DMS53 treated with DMSO at 0.1 percent for 48 hours (cell line): ENCODE data around the gene ADGRF3.
"Not testable (repeated sequence)": the region's sequence is repeated elsewhere in the genome, so short reads cannot be mapped to it uniquely, and the experiment has no call there.

Experiments
- DNase-seq: peaks from one replicate; lab custom pipeline; 2025; ENCODE audit not compliant: unreplicated experiment; lab: John Stamatoyannopoulos, UW

ADGRF3 gene

GRCh38 chr2:26346454-26347053, at the start of gene ADGRF3:
TSS of gene ADGRF3 (minus strand) at chr2:26346789. CDS start at chr2:26346234, 555 bp downstream.
- peak; percentile 46 for DNase-seq

- DNase-seq = no peak
These were observed 48.8 kb upstream of the ADGRF3 start for GRCh38 chr2:26395394-26395793.

GRCh38 chr2:26394694-26395093, 48.1 kb upstream of the ADGRF3 start:
- no peak for DNase-seq

GRCh38 chr2:26387189-26387588, 40.6 kb upstream of the ADGRF3 start:
- DNase-seq = no peak

- DNase-seq = no peak
These were observed 38.0 kb upstream of the ADGRF3 start for GRCh38 chr2:26384597-26384996.

- DNase-seq = no peak
These were observed 37.6 kb upstream of the ADGRF3 start for GRCh38 chr2:26384183-26384582.

- DNase-seq = no peak
These were observed 36.0 kb upstream of the ADGRF3 start for GRCh38 chr2:26382564-26382963.

GRCh38 chr2:26380281-26380680, 33.7 kb upstream of the ADGRF3 start:
- DNase-seq = no peak

GRCh38 chr2:26376799-26377198, 30.2 kb upstream of the ADGRF3 start:
- DNase-seq = no peak

- not testable (repeated sequence) for DNase-seq
These were observed 24.3 kb upstream of the ADGRF3 start for GRCh38 chr2:26370909-26371308.

- not testable (repeated sequence) for DNase-seq
These were observed 23.1 kb upstream of the ADGRF3 start for GRCh38 chr2:26369664-26370063.

GRCh38 chr2:26366957-26367356, 20.4 kb upstream of the ADGRF3 start:
- no peak for DNase-seq

- DNase-seq = no peak
These were observed 18.1 kb upstream of the ADGRF3 start for GRCh38 chr2:26364669-26365068.

GRCh38 chr2:26363958-26364357, 17.4 kb upstream of the ADGRF3 start:
- DNase-seq = no peak

GRCh38 chr2:26363323-26363722, 16.7 kb upstream of the ADGRF3 start:
- no peak for DNase-seq

GRCh38 chr2:26359886-26360473, 13.4 kb upstream of the ADGRF3 start:
- DNase-seq = no peak

GRCh38 chr2:26356771-26357170, 10.2 kb upstream of the ADGRF3 start:
- DNase-seq = no peak

- no peak for DNase-seq
These were observed 9.5 kb upstream of the ADGRF3 start for GRCh38 chr2:26356111-26356510.

GRCh38 chr2:26355038-26355995, 8.7 kb upstream of the ADGRF3 start:
- peak; percentile 64 for DNase-seq

GRCh38 chr2:26354469-26354868, 7.9 kb upstream of the ADGRF3 start:
- not testable (repeated sequence) for DNase-seq

- no peak for DNase-seq
These were observed 6.3 kb upstream of the ADGRF3 start for GRCh38 chr2:26352892-26353291.
